GM19467 (cell line): ENCODE measurements around the gene ANO1.

Experiments
- ATAC-seq: cut with Tn5 transposase; IDR thresholded peaks from one replicate; pipeline ENCODE4 v1.9.1; 2021; ENCODE audit warnings: mild to moderate bottlenecking, moderate library complexity; ENCODE audit not compliant: unreplicated experiment

Gene ANO1

GRCh38 chr11:70111269-70112016, 33.3 kb downstream of the ANO1 start:
- ATAC-seq: no peak

GRCh38 chr11:70112017-70112434, 33.9 kb downstream of the ANO1 start:
- ATAC-seq: no peak

GRCh38 chr11:70113801-70114200, 35.7 kb downstream of the ANO1 start:
- no peak for ATAC-seq

- ATAC-seq: no peak
Measured at GRCh38 chr11:70115778-70116177, 37.7 kb downstream of the ANO1 start.

- ATAC-seq: no peak
Measured at GRCh38 chr11:70116386-70117065, 38.4 kb downstream of the ANO1 start.

- ATAC-seq: no peak
Measured at GRCh38 chr11:70117567-70118145, 39.5 kb downstream of the ANO1 start.

- ATAC-seq: no peak
Measured at GRCh38 chr11:70118642-70119041, 40.5 kb downstream of the ANO1 start.

- ATAC-seq: no peak
Measured at GRCh38 chr11:70119502-70119901, 41.4 kb downstream of the ANO1 start.

GRCh38 chr11:70120674-70121073, 42.6 kb downstream of the ANO1 start:
- no peak for ATAC-seq

GRCh38 chr11:70122490-70123198, 44.5 kb downstream of the ANO1 start:
- ATAC-seq: no peak

- no peak for ATAC-seq
Measured at GRCh38 chr11:70123711-70124110, 45.6 kb downstream of the ANO1 start.

- no peak for ATAC-seq
Measured at GRCh38 chr11:70124321-70125000, 46.3 kb downstream of the ANO1 start.

GRCh38 chr11:70126494-70126893, 48.4 kb downstream of the ANO1 start:
- no peak for ATAC-seq

- no peak for ATAC-seq
Measured at GRCh38 chr11:70127653-70128434, 49.7 kb downstream of the ANO1 start.

GRCh38 chr11:70128435-70128906, 50.4 kb downstream of the ANO1 start:
- no peak for ATAC-seq

- no peak for ATAC-seq
Measured at GRCh38 chr11:70129051-70129592, 51.0 kb downstream of the ANO1 start.

GRCh38 chr11:70130636-70131035, 52.5 kb downstream of the ANO1 start:
- ATAC-seq: no peak

- no peak for ATAC-seq
Measured at GRCh38 chr11:70131606-70132190, 53.6 kb downstream of the ANO1 start.

GRCh38 chr11:70132641-70133040, 54.5 kb downstream of the ANO1 start:
- no peak for ATAC-seq
